ENCODE results near the gene CEACAM6.

The CEACAM6 gene

DNA sequence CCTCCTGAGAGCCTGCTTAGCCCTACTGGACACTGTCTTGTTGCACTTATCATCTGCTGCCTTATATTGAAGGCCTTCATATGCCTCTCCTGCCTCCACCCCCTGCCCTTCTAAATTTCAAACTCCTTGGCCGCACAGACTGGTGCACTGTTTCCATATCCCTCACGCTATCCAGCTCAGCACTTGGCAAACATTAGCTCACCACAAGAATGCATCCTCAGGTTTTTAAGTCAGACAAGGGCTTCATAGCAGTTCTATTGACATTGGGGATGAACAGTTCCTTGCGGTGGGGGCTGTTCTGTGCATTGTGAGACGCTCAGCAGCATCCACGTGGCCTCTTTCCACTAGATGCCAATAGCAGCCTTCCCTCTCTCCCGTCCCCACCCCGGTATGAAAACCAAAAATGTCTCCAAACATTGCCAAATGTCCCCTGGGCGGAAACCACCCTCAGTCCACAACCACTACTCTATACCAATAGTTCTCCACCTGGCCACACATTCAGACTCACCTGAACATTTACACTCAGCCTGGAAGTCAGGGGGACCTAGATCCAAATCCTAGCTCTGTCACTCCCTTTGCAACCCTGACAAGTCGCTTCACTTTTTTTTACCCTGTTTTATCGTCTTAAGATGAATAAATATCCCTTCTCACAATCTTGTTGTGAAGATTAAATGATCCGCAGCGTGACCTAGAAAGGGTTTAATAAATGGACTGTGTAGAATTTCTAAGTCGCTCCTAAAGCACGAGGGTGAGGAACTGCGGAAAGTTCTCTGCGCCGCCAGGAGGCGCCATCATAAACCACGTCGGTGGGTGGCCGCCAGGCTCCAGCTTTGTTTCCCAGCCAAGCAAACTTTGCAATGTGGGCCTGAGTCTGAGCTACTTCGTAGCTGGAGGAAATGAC is 37.4 kb downstream of the CEACAM6 start:
- Histone ChIP-seq H3K4me3 (ENCODE audit: low read depth in 1 of 2, low read length in 2 of 2) (no peak overlapping the region), H3K9me3 (ENCODE audit: control insufficient read depth in 1 of 2, low read length in 2 of 2) (no peaks in the 10 kb centered on the region), H3K4me1 (ENCODE audit: control insufficient read depth in 1 of 2, insufficient read depth in 2 of 2, low read length in 2 of 2) (no peaks in the 10 kb centered on the region), H3K27ac (ENCODE audit: low read depth, low read length) (no peak overlapping the region), H3K27me3 (ENCODE audit: control insufficient read depth in 1 of 2, insufficient read depth in 2 of 2, low read length in 2 of 2) (peaks cover 0 to 12% of the 10 kb centered on the region in 2 donors), H3K36me3 (ENCODE audit: control insufficient read depth in 1 of 2, insufficient read depth in 2 of 2, low read length in 2 of 2) (no peaks in the 10 kb centered on the region), H3K9ac (ENCODE audit: low read depth in 1 of 2, low read length in 2 of 2) (no peak overlapping the region)

DNA sequence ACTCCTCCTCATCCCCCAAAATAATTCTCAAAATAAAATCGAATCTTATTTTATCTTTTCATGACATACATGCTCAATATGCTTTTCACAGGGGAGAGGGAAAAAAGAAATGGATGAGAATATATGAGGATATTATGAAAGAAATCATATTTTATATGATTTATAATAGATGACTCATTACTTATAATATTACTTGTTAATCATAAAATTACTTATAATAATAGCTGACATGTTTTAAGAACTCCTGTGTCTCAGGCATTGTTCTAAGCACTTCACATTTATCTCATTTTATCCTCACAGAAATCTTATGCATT is 38.0 kb downstream of the CEACAM6 start:
- peaks cover 0 to 12% of the 10 kb centered on the region in 2 donors for H3K27me3 ChIP-seq (ENCODE audit: control insufficient read depth in 1 of 2, insufficient read depth in 2 of 2, low read length in 2 of 2)
- no peak overlapping the region for H3K27ac ChIP-seq (ENCODE audit: low read depth, low read length)
- no peak overlapping the region for H3K4me3 ChIP-seq (ENCODE audit: low read depth in 1 of 2, low read length in 2 of 2)
- no peaks in the 10 kb centered on the region for H3K9me3 ChIP-seq (ENCODE audit: control insufficient read depth in 1 of 2, low read length in 2 of 2)
- H3K36me3 ChIP-seq (ENCODE audit: control insufficient read depth in 1 of 2, insufficient read depth in 2 of 2, low read length in 2 of 2), result no peaks in the 10 kb centered on the region
- H3K9ac ChIP-seq (ENCODE audit: low read depth in 1 of 2, low read length in 2 of 2), result no peak overlapping the region
- no peaks in the 10 kb centered on the region for H3K4me1 ChIP-seq (ENCODE audit: control insufficient read depth in 1 of 2, insufficient read depth in 2 of 2, low read length in 2 of 2)

DNA sequence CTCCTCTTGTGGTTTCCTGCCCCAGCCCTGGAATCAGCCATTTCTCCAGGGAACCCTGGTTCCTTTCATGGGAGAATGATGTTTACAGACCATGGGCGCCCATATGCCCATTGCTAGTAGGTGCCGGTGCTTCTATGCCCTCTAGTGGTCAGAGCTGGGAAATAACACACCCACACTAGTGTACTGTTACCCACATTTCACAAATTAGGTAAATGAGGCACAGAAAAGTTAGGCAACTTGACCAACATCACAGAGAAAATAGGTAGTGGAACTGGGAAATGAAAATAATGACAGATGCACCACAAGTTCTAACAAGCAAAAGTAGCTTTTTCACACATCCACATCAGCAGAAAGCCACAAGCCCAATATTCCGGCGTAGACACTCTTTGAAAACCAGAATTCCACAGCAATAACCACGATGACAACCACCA is 39.7 kb downstream of the CEACAM6 start:
- H3K4me1 ChIP-seq (ENCODE audit: control insufficient read depth in 1 of 2, insufficient read depth in 2 of 2, low read length in 2 of 2), result no peaks in the 10 kb centered on the region
- no peaks in the 10 kb centered on the region for H3K36me3 ChIP-seq (ENCODE audit: control insufficient read depth in 1 of 2, insufficient read depth in 2 of 2, low read length in 2 of 2)
- no peaks in the 10 kb centered on the region for H3K9me3 ChIP-seq (ENCODE audit: control insufficient read depth in 1 of 2, low read length in 2 of 2)
- no peak overlapping the region for H3K9ac ChIP-seq (ENCODE audit: low read depth in 1 of 2, low read length in 2 of 2)
- H3K27ac ChIP-seq (ENCODE audit: low read depth, low read length), result no peak overlapping the region
- no peak overlapping the region for H3K4me3 ChIP-seq (ENCODE audit: low read depth in 1 of 2, low read length in 2 of 2)
- peaks cover 0 to 12% of the 10 kb centered on the region in 2 donors for H3K27me3 ChIP-seq (ENCODE audit: control insufficient read depth in 1 of 2, insufficient read depth in 2 of 2, low read length in 2 of 2)

DNA sequence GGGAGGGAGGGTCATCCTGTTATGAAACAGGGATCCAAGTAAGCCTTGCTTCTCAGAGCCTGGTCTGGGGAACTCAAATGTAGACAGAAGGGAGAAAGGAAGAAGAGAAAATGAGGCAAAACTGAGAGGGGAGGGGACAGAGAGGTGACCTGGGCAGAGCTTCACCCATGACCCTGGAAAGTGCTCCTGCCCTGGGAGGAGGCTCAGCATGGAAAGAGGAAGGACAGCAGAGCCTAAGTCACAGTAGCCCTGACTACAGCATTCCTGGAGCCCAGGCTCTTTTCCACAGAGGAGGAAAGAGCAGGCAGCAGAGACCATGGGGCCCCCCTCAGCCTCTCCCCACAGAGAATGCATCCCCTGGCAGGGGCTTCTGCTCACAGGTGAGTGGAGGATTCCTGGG is 41.0 kb downstream of the CEACAM6 start, which contains the start of gene CEACAM3:
CEACAM3 (plus strand) TSS at position 226 of the 400 bp plus-strand sequence; CDS start at position 317, 91 bp downstream.
- no peak within 1 kb of the TSS for H3K9ac ChIP-seq (ENCODE audit: low read depth in 1 of 2, low read length in 2 of 2)
- H3K27ac ChIP-seq (ENCODE audit: low read depth, low read length), result no peak within 1 kb of the TSS
- H3K27me3 ChIP-seq (ENCODE audit: control insufficient read depth in 1 of 2, insufficient read depth in 2 of 2, low read length in 2 of 2), result peaks cover 0 to 12% of the 10 kb centered on the region in 2 donors
- no peak within 1 kb of the TSS for H3K4me3 ChIP-seq (ENCODE audit: low read depth in 1 of 2, low read length in 2 of 2)
- H3K9me3 ChIP-seq (ENCODE audit: control insufficient read depth in 1 of 2, low read length in 2 of 2), result no peaks in the 10 kb centered on the region
- no peaks in the 10 kb centered on the region for H3K36me3 ChIP-seq (ENCODE audit: control insufficient read depth in 1 of 2, insufficient read depth in 2 of 2, low read length in 2 of 2)
- no peaks in the 10 kb centered on the region for H3K4me1 ChIP-seq (ENCODE audit: control insufficient read depth in 1 of 2, insufficient read depth in 2 of 2, low read length in 2 of 2)

DNA sequence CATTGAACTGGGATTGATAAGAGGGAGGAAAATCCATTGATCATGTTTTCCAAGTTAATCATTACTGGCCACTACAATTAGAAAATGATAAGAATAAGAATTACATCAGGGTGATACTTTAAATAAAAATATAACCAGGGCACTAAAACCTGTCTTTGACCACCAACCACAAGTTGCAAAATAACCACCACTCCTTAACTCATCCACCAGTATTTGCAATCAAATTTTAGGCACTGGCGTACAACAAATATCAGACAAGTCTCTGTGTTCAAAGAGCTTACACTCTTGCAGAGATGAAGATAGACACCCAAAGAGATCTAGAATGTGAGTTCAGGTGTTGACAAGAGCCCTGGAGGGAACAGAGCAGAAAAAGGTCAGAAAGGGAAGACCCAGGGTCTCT is 41.6 kb downstream of the CEACAM6 start:
- no peak overlapping the region for H3K4me3 ChIP-seq (ENCODE audit: low read depth in 1 of 2, low read length in 2 of 2)
- H3K9ac ChIP-seq (ENCODE audit: low read depth in 1 of 2, low read length in 2 of 2), result no peak overlapping the region
- H3K27ac ChIP-seq (ENCODE audit: low read depth, low read length), result no peak overlapping the region

DNA sequence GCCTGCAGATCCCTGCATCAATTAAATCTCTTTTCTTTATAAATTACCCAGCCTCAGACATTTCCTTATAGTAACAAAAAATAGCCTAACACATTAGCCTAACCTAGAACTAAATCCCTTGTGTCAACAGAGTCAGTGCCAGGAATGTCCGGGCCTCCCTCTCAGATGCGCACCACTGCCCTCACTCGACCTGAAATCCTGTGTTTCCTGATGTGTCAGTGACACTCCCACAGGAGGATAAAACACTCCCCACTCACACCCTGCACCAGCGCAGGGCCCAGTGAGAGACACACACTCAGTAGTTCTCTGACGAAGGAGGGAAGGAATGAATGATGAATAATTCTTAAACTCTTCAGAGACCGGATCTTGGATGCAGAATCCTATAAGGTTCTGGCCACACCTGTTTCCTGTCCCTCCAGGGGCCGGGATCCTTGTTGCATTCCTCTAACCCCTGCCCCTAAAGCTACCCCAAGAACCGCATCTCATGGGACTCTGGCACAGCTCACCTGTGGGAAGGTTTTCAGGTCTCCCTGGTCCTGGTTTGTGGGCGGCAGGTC is 44.2 kb downstream of the CEACAM6 start:
- Histone ChIP-seq H3K9ac (ENCODE audit: low read depth in 1 of 2, low read length in 2 of 2) (no peak overlapping the region), H3K4me3 (ENCODE audit: low read depth in 1 of 2, low read length in 2 of 2) (no peak overlapping the region), H3K36me3 (ENCODE audit: control insufficient read depth in 1 of 2, insufficient read depth in 2 of 2, low read length in 2 of 2) (no peaks in the 10 kb centered on the region), H3K9me3 (ENCODE audit: control insufficient read depth in 1 of 2, low read length in 2 of 2) (no peaks in the 10 kb centered on the region), H3K27me3 (ENCODE audit: control insufficient read depth in 1 of 2, insufficient read depth in 2 of 2, low read length in 2 of 2) (peaks cover 0 to 5% of the 10 kb centered on the region in 2 donors), H3K4me1 (ENCODE audit: control insufficient read depth in 1 of 2, insufficient read depth in 2 of 2, low read length in 2 of 2) (no peaks in the 10 kb centered on the region), H3K27ac (ENCODE audit: low read depth, low read length) (no peak overlapping the region)

More for the DNA sequence above, 41.6 kb downstream of the CEACAM6 start:
- Histone ChIP-seq H3K36me3 (ENCODE audit: control insufficient read depth in 1 of 2, insufficient read depth in 2 of 2, low read length in 2 of 2) (no peaks in the 10 kb centered on the region), H3K4me1 (ENCODE audit: control insufficient read depth in 1 of 2, insufficient read depth in 2 of 2, low read length in 2 of 2) (no peaks in the 10 kb centered on the region), H3K27me3 (ENCODE audit: control insufficient read depth in 1 of 2, insufficient read depth in 2 of 2, low read length in 2 of 2) (peaks cover 0 to 12% of the 10 kb centered on the region in 2 donors), H3K9me3 (ENCODE audit: control insufficient read depth in 1 of 2, low read length in 2 of 2) (no peaks in the 10 kb centered on the region)

DNA sequence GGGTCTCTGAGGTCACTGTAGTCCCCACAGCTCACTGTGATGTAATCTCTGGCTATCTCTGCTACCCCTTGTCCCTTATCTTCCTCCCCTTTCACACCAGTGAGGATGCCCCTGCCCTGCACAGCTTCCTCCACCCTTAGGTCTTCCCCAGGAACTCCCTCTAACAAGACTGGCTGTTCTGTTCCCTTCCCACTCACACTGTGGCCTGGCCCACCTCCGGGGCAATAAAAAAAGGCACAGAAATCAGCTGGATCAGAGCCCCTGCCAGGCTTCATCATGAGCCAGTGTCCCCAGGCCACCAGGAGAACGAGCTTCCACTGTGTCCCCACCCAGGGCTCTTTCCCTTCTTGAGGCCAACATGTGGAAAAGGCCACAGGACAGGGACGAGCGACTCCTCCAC is 45.7 kb downstream of the CEACAM6 start:
- H3K4me3 ChIP-seq (ENCODE audit: low read depth in 1 of 2, low read length in 2 of 2), result no peak overlapping the region
- no peak overlapping the region for H3K9ac ChIP-seq (ENCODE audit: low read depth in 1 of 2, low read length in 2 of 2)
- no peak overlapping the region for H3K27ac ChIP-seq (ENCODE audit: low read depth, low read length)
- peaks cover 0 to 4% of the 10 kb centered on the region in 2 donors for H3K27me3 ChIP-seq (ENCODE audit: control insufficient read depth in 1 of 2, insufficient read depth in 2 of 2, low read length in 2 of 2)
- no peaks in the 10 kb centered on the region for H3K36me3 ChIP-seq (ENCODE audit: control insufficient read depth in 1 of 2, insufficient read depth in 2 of 2, low read length in 2 of 2)
- no peaks in the 10 kb centered on the region for H3K9me3 ChIP-seq (ENCODE audit: control insufficient read depth in 1 of 2, low read length in 2 of 2)
- H3K4me1 ChIP-seq (ENCODE audit: control insufficient read depth in 1 of 2, insufficient read depth in 2 of 2, low read length in 2 of 2), result no peaks in the 10 kb centered on the region

DNA sequence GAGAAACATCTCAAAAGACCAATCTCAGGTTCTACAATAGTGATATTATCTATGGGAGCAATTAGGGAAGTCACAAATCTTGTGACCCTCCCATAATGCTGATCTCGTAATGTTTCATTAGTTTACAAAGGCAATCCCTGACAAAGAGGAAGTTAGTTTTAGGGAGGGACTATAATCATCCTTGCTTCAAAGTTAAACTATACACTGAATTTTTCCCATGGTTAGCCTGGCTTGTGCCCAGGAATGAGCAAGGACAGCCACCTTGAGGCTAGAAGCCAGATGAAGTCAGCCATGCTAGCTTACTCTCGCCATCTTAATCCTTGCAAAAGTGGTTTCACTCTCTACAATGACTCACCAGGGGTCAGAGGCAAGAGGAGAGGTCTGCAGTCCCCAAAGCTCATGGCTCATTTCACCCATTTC is 46.5 kb downstream of the CEACAM6 start:
- no peak overlapping the region for H3K4me3 ChIP-seq (ENCODE audit: low read depth in 1 of 2, low read length in 2 of 2)
- H3K27ac ChIP-seq (ENCODE audit: low read depth, low read length), result no peak overlapping the region
- H3K9ac ChIP-seq (ENCODE audit: low read depth in 1 of 2, low read length in 2 of 2), result no peak overlapping the region
- H3K9me3 ChIP-seq (ENCODE audit: control insufficient read depth in 1 of 2, low read length in 2 of 2), result no peaks in the 10 kb centered on the region
- H3K4me1 ChIP-seq (ENCODE audit: control insufficient read depth in 1 of 2, insufficient read depth in 2 of 2, low read length in 2 of 2), result no peaks in the 10 kb centered on the region
- H3K27me3 ChIP-seq (ENCODE audit: control insufficient read depth in 1 of 2, insufficient read depth in 2 of 2, low read length in 2 of 2), result no peaks in the 10 kb centered on the region
- no peaks in the 10 kb centered on the region for H3K36me3 ChIP-seq (ENCODE audit: control insufficient read depth in 1 of 2, insufficient read depth in 2 of 2, low read length in 2 of 2)

DNA sequence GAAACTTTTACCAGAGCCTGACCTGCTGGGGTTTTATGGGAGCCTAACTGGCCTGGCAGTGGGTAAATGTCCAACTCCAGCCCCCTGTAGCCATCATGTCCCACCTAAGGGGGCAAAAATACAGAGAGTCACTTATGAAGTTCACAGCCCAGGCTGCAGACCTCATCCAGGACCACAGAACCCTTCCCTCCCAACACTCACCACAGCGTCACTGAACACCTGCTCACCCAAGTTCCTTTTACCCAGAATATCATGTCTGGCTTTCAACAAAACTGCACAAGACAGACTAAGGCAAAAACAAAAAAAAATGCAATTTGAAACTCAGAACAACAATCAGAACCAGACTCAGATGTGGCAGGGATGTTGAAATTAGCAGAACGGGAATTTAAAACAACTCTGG is 47.4 kb downstream of the CEACAM6 start:
- no peak overlapping the region for H3K4me3 ChIP-seq (ENCODE audit: low read depth in 1 of 2, low read length in 2 of 2)
- no peaks in the 10 kb centered on the region for H3K36me3 ChIP-seq (ENCODE audit: control insufficient read depth in 1 of 2, insufficient read depth in 2 of 2, low read length in 2 of 2)
- H3K9ac ChIP-seq (ENCODE audit: low read depth in 1 of 2, low read length in 2 of 2), result no peak overlapping the region
- H3K9me3 ChIP-seq (ENCODE audit: control insufficient read depth in 1 of 2, low read length in 2 of 2), result no peaks in the 10 kb centered on the region
- no peaks in the 10 kb centered on the region for H3K27me3 ChIP-seq (ENCODE audit: control insufficient read depth in 1 of 2, insufficient read depth in 2 of 2, low read length in 2 of 2)
- H3K27ac ChIP-seq (ENCODE audit: low read depth, low read length), result no peak overlapping the region
- no peaks in the 10 kb centered on the region for H3K4me1 ChIP-seq (ENCODE audit: control insufficient read depth in 1 of 2, insufficient read depth in 2 of 2, low read length in 2 of 2)

DNA sequence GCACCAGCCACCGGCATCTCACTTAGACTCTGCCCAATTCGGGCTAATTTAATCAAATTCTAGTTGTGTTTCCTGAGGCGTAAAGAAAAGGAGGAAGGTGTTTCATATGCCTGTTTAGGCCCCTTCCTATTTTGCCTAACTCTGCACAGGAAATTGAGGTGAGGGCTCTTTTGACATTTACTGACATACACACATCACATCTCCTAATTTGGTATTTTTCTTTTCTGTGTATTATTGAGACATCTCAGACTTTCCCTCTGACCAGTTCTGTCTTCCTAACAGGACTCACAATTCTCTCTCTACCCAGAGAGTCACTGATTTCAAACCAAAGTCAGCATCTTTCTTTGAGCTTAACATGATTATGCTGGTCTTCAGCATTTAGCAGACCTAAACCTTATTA is 49.0 kb downstream of the CEACAM6 start:
- H3K9ac ChIP-seq (ENCODE audit: low read depth in 1 of 2, low read length in 2 of 2), result no peak overlapping the region
- no peak overlapping the region for H3K4me3 ChIP-seq (ENCODE audit: low read depth in 1 of 2, low read length in 2 of 2)
- no peaks in the 10 kb centered on the region for H3K27me3 ChIP-seq (ENCODE audit: control insufficient read depth in 1 of 2, insufficient read depth in 2 of 2, low read length in 2 of 2)
- H3K4me1 ChIP-seq (ENCODE audit: control insufficient read depth in 1 of 2, insufficient read depth in 2 of 2, low read length in 2 of 2), result no peaks in the 10 kb centered on the region
- H3K9me3 ChIP-seq (ENCODE audit: control insufficient read depth in 1 of 2, low read length in 2 of 2), result no peaks in the 10 kb centered on the region
- H3K36me3 ChIP-seq (ENCODE audit: control insufficient read depth in 1 of 2, insufficient read depth in 2 of 2, low read length in 2 of 2), result no peaks in the 10 kb centered on the region
- H3K27ac ChIP-seq (ENCODE audit: low read depth, low read length), result no peak overlapping the region
